ENCODE data around the gene TBC1D21. TPM values are rescaled to one million over a fixed set of nuclear protein-coding genes. Genes with fewer than 3 reads are reported as not detected.
A peak's percentile ranks its signal among the peaks of the same experiment; 100 is the strongest.

TBC1D21 gene
- polyA plus RNA-seq, 3 donors, result not detected

- no peak for DNase-seq
- Histone ChIP-seq H3K9ac (ENCODE audit: insufficient read depth, low read length, poor library complexity, severe bottlenecking) (no peak overlapping the region), H3K27ac (ENCODE audit: low read depth in 1 of 2, low read length in 2 of 2) (no peak overlapping the region), H3K4me3 (replicated peaks in 1 of 3; ENCODE audit: low read depth in 2 of 3, low read length in 3 of 3) (no peak overlapping the region), H3K36me3 (replicated peaks in 1 of 2; ENCODE audit: control insufficient read depth in 1 of 2, insufficient read depth in 2 of 2, low read length in 2 of 2) (no peaks in the 10 kb centered on the region), H3K27me3 (ENCODE audit: control insufficient read depth in 2 of 2, insufficient read depth in 2 of 2, low read length in 2 of 2) (peaks cover 13 to 36% of the 10 kb centered on the region in 2 donors), H3K9me3 (replicated peaks in 1 of 2; ENCODE audit: control insufficient read depth in 1 of 2, insufficient read depth in 1 of 2, low read length in 2 of 2) (peaks cover 0 to 5% of the 10 kb centered on the region in 2 donors), H3K4me2 (replicated peaks; ENCODE audit: extremely low read depth, low read length, poor library complexity, severe bottlenecking) (no peak overlapping the region), H3K4me1 (ENCODE audit: control insufficient read depth in 1 of 2, insufficient read depth in 2 of 2, low read length in 2 of 2) (peaks cover 9 to 25% of the 10 kb centered on the region in 2 donors), H3K79me2 (ENCODE audit: insufficient read depth, low read length) (no peaks in the 10 kb centered on the region), H4K20me1 (ENCODE audit: insufficient read depth, low read length) (no peaks in the 10 kb centered on the region), H2AFZ (ENCODE audit: insufficient read depth, low read depth, low read length, poor library complexity, severe bottlenecking) (no peak overlapping the region)
- no peak for TF ChIP-seq CTCF (IDR thresholded peaks at IDR 0.05)
- H3K4me1 Mint-ChIP-seq, result peaks cover 7% of the 10 kb centered on the region
- no peak overlapping the region for H3K4me3 Mint-ChIP-seq
- H3K9me3 Mint-ChIP-seq, result peaks cover 0 to 4% (median 0%) of the 10 kb centered on the region in 7 donors
- H3K27me3 Mint-ChIP-seq (ENCODE audit: low read depth in 3 of 3), result peaks cover 25 to 43% (median 26%) of the 10 kb centered on the region in 3 donors
- WGBS (ENCODE audit: insufficient coverage), result 88% methylated on average over 7 of the region's 7 CpGs
- H3K27ac Mint-ChIP-seq, result peak overlapping the region in 1 of 7 donors; percentile 38
- intact Hi-C loops (cut with micrococcal nuclease), result no loop called here
- peaks cover 0 to 6% of the 10 kb centered on the region in 2 donors for H3K36me3 Mint-ChIP-seq
These were observed 57.5 kb downstream of the TBC1D21 start for GRCh38 chr15:73930790-73931281.

- 17% methylated on average over 1 of the region's 2 CpGs for WGBS (ENCODE audit: insufficient coverage)
- no peak overlapping the region for H3K27ac ChIP-seq (ENCODE audit: low read depth in 1 of 2, low read length in 2 of 2)
These were observed 58.1 kb downstream of the TBC1D21 start for GRCh38 chr15:73931441-73931840.

More at GRCh38 chr15:73931441-73931840, 58.1 kb downstream of the TBC1D21 start:
- peaks cover 6% of the 10 kb centered on the region for H3K4me1 Mint-ChIP-seq
- peaks cover 0 to 5% of the 10 kb centered on the region in 2 donors for H3K9me3 ChIP-seq (replicated peaks in 1 of 2; ENCODE audit: control insufficient read depth in 1 of 2, insufficient read depth in 1 of 2, low read length in 2 of 2)
- H3K9ac ChIP-seq (ENCODE audit: insufficient read depth, low read length, poor library complexity, severe bottlenecking), result no peak overlapping the region
- no peaks in the 10 kb centered on the region for H4K20me1 ChIP-seq (ENCODE audit: insufficient read depth, low read length)
- no peak overlapping the region for H2AFZ ChIP-seq (ENCODE audit: insufficient read depth, low read depth, low read length, poor library complexity, severe bottlenecking)
- peaks cover 19 to 37% (median 20%) of the 10 kb centered on the region in 3 donors for H3K27me3 Mint-ChIP-seq (ENCODE audit: low read depth in 3 of 3)
- peaks cover 0 to 5% of the 10 kb centered on the region in 2 donors for H3K36me3 Mint-ChIP-seq
- peaks cover 0 to 4% (median 0%) of the 10 kb centered on the region in 7 donors for H3K9me3 Mint-ChIP-seq
- H3K36me3 ChIP-seq (replicated peaks in 1 of 2; ENCODE audit: control insufficient read depth in 1 of 2, insufficient read depth in 2 of 2, low read length in 2 of 2), result no peaks in the 10 kb centered on the region
- H3K79me2 ChIP-seq (ENCODE audit: insufficient read depth, low read length), result no peaks in the 10 kb centered on the region
- intact Hi-C loops (cut with micrococcal nuclease), result no loop called here
- peaks cover 7 to 19% of the 10 kb centered on the region in 2 donors for H3K4me1 ChIP-seq (ENCODE audit: control insufficient read depth in 1 of 2, insufficient read depth in 2 of 2, low read length in 2 of 2)
- H3K4me3 ChIP-seq (replicated peaks in 1 of 3; ENCODE audit: low read depth in 2 of 3, low read length in 3 of 3), result no peak overlapping the region
- no peak overlapping the region for H3K4me3 Mint-ChIP-seq
- no peak for DNase-seq
- no peak overlapping the region for H3K4me2 ChIP-seq (replicated peaks; ENCODE audit: extremely low read depth, low read length, poor library complexity, severe bottlenecking)
- H3K27ac Mint-ChIP-seq, result no peak overlapping the region
- no peak for TF ChIP-seq CTCF (IDR thresholded peaks at IDR 0.05)
- H3K27me3 ChIP-seq (ENCODE audit: control insufficient read depth in 2 of 2, insufficient read depth in 2 of 2, low read length in 2 of 2), result peaks cover 13 to 30% of the 10 kb centered on the region in 2 donors
